GM12891 (cell line): ENCODE data around the gene TDP2.

Experiments
- POLR2A ChIP-seq: IDR thresholded peaks from 2 replicates; pipeline ENCODE4 v1.6.1; 2011; ENCODE audit warnings: low read depth, low read length, control low read depth
- POLR2AphosphoS5 ChIP-seq: IDR thresholded peaks from 2 replicates; pipeline ENCODE4 v1.6.1; 2011; ENCODE audit warnings: low read depth, low read length, control low read depth

DNA sequence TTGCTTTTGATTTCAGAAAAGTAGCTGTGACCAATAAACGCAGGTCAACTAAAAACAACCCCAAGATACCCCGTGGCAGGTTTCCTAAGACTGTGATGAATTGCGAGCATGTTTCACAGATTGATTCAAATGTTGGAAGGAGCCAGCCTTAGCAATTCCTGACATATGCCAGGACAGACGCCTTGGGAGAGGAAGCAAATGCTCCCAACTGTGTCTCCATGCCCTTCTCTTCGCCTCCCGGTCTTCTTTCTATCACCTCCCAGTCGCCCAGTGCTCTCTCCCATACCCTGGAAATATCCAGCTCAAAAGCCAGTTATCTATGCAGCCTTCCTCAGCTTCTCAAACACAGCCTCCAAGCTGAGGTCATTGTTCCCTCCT is 52.7 kb downstream of the TDP2 start:
- TF ChIP-seq POLR2AphosphoS5 (no peak), POLR2A (no peak)
